ENCODE measurements around the gene RNU2-63P.
"Not testable (repeated sequence)": the region's sequence is repeated elsewhere in the genome, so short reads cannot be mapped to it uniquely, and the experiment has no call there.

Gene RNU2-63P

GRCh38 chr2:88027697-88028389 is 11.5 kb upstream of the RNU2-63P start:
- no peak for DNase-seq

GRCh38 chr2:88024509-88024908 is 8.2 kb upstream of the RNU2-63P start:
- no peak for DNase-seq

GRCh38 chr2:88022669-88022921 is 6.2 kb upstream of the RNU2-63P start:
- no peak for DNase-seq

GRCh38 chr2:88019985-88020384 is 3.6 kb upstream of the RNU2-63P start:
- no peak for DNase-seq

GRCh38 chr2:88018909-88019308 is 2.6 kb upstream of the RNU2-63P start:
- no peak for DNase-seq

- DNase-seq = not testable (repeated sequence)
Measured at GRCh38 chr2:88018077-88018805, 1.9 kb upstream of the RNU2-63P start.

- not testable (repeated sequence) for DNase-seq
Measured at GRCh38 chr2:88017780-88018038, 1.4 kb upstream of the RNU2-63P start.

GRCh38 chr2:88016960-88017779 is 823 bp upstream of the RNU2-63P start:
- DNase-seq = peak; percentile 93

GRCh38 chr2:88011011-88011410 is 5.3 kb downstream of the RNU2-63P start:
- DNase-seq = no peak

GRCh38 chr2:88010136-88010535 is 6.2 kb downstream of the RNU2-63P start:
- DNase-seq = no peak

- peak; percentile 97 for DNase-seq
Measured at GRCh38 chr2:88006912-88007439, 9.4 kb downstream of the RNU2-63P start.

GRCh38 chr2:88005776-88006175 is 10.6 kb downstream of the RNU2-63P start:
- no peak for DNase-seq

- DNase-seq = no peak
Measured at GRCh38 chr2:88003074-88003755, 13.1 kb downstream of the RNU2-63P start.

GRCh38 chr2:88002359-88002707 is 14.0 kb downstream of the RNU2-63P start:
- no peak for DNase-seq

GRCh38 chr2:88000474-88000873 is 15.9 kb downstream of the RNU2-63P start:
- DNase-seq = not testable (repeated sequence)

GRCh38 chr2:87996570-87996969 is 19.8 kb downstream of the RNU2-63P start:
- DNase-seq = no peak

- no peak for DNase-seq
Measured at GRCh38 chr2:87995756-87996155, 20.6 kb downstream of the RNU2-63P start.

GRCh38 chr2:87994304-87994850 is 22.0 kb downstream of the RNU2-63P start:
- not testable (repeated sequence) for DNase-seq

GRCh38 chr2:87992569-87992968 is 23.8 kb downstream of the RNU2-63P start:
- DNase-seq = not testable (repeated sequence)

GRCh38 chr2:87987473-87987872 is 28.9 kb downstream of the RNU2-63P start:
- not testable (repeated sequence) for DNase-seq

GRCh38 chr2:87985902-87986301 is 30.4 kb downstream of the RNU2-63P start:
- not testable (repeated sequence) for DNase-seq

- not testable (repeated sequence) for DNase-seq
Measured at GRCh38 chr2:87981182-87981581, 35.2 kb downstream of the RNU2-63P start.

GRCh38 chr2:87972385-87972784 is 44.0 kb downstream of the RNU2-63P start:
- DNase-seq = not testable (repeated sequence)
